VCaP (cell line): ENCODE results near the gene CFAP221.

Experiments used
- H3K27ac ChIP-seq: fragments of 450-650 bp; 2 replicates; pipeline ENCODE4 v1.5.1; 2017
- CTCF ChIP-seq: fragments of 450-650 bp; conservative IDR thresholded peaks from 2 replicates; pipeline ENCODE4 v1.5.1; 2017; ENCODE audit warnings: mild to moderate bottlenecking, moderate library complexity

CFAP221 gene

DNA sequence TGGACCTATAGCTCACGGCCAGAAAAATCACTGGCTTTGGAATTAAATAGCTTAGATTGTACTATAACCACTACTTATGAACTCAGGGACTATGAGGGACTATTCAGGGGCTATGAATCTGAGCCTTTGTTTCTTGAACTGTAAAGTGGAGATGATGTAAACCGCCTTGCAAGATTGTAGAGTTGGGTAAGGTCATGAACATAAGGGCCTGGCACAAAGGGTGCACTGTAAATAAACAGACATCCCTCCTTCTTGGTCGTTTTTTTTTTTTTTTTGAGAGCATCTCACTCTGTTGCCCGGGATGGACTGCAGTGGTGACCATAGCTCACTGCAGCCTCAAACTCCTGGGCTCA is 137.6 kb downstream of the CFAP221 start:
- no peak overlapping the region for H3K27ac ChIP-seq
- no peak for TF ChIP-seq CTCF

- H3K27ac ChIP-seq, result no peak overlapping the region
- TF ChIP-seq CTCF, result no peak
Measured at GRCh38 chr2:119682578-119682977, 138.3 kb downstream of the CFAP221 start.

GRCh38 chr2:119683074-119683712 is 138.9 kb downstream of the CFAP221 start:
- TF ChIP-seq CTCF, result no peak
- H3K27ac ChIP-seq, result no peak overlapping the region

GRCh38 chr2:119683713-119684443 is 139.6 kb downstream of the CFAP221 start:
- no peak for TF ChIP-seq CTCF
- no peak overlapping the region for H3K27ac ChIP-seq

- TF ChIP-seq CTCF, result no peak
Measured at GRCh38 chr2:119684518-119684917, 140.3 kb downstream of the CFAP221 start.

GRCh38 chr2:119688616-119689015 is 144.4 kb downstream of the CFAP221 start:
- no peak overlapping the region for H3K27ac ChIP-seq
- TF ChIP-seq CTCF, result no peak

More at GRCh38 chr2:119684518-119684917, 140.3 kb downstream of the CFAP221 start:
- no peak overlapping the region for H3K27ac ChIP-seq

GRCh38 chr2:119689218-119689617 is 145.0 kb downstream of the CFAP221 start:
- TF ChIP-seq CTCF, result no peak
- H3K27ac ChIP-seq, result no peak overlapping the region
